Activated gamma-delta T cell (primary cell): ENCODE results near the gene SLC22A31.

ENCODE experiments used
- DNase-seq: peaks from one replicate; lab custom pipeline; 2025; lab: John Stamatoyannopoulos, UW

SLC22A31 gene

GRCh38 chr16:89164847-89165680, 35.3 kb downstream of the SLC22A31 start:
- no peak for DNase-seq

- no peak for DNase-seq
Observed at GRCh38 chr16:89164436-89164835, 35.9 kb downstream of the SLC22A31 start.

GRCh38 chr16:89163297-89163696, 37.0 kb downstream of the SLC22A31 start:
- DNase-seq = no peak

GRCh38 chr16:89161763-89162713, 38.3 kb downstream of the SLC22A31 start:
- no peak for DNase-seq

- no peak for DNase-seq
Observed at GRCh38 chr16:89160977-89161701, 39.2 kb downstream of the SLC22A31 start.

GRCh38 chr16:89159850-89160354, 40.4 kb downstream of the SLC22A31 start:
- DNase-seq = no peak

GRCh38 chr16:89159066-89159849, 41.1 kb downstream of the SLC22A31 start:
- DNase-seq = no peak

- DNase-seq = no peak
Observed at GRCh38 chr16:89157778-89158177, 42.6 kb downstream of the SLC22A31 start.

GRCh38 chr16:89156740-89157645, 43.3 kb downstream of the SLC22A31 start:
- no peak for DNase-seq

- DNase-seq = no peak
Observed at GRCh38 chr16:89155851-89156739, 44.2 kb downstream of the SLC22A31 start.

- DNase-seq = no peak
Observed at GRCh38 chr16:89155184-89155679, 45.1 kb downstream of the SLC22A31 start.

GRCh38 chr16:89154390-89155183, 45.8 kb downstream of the SLC22A31 start:
- no peak for DNase-seq

GRCh38 chr16:89153848-89154271, 46.5 kb downstream of the SLC22A31 start:
- DNase-seq = no peak

- no peak for DNase-seq
Observed at GRCh38 chr16:89152831-89153700, 47.3 kb downstream of the SLC22A31 start.

GRCh38 chr16:89150981-89151380, 49.4 kb downstream of the SLC22A31 start:
- no peak for DNase-seq

- no peak for DNase-seq
Observed at GRCh38 chr16:89150090-89150835, 50.1 kb downstream of the SLC22A31 start.
